Measurements from ENCODE around the gene OR7A10. TPM values are rescaled to one million over a fixed set of nuclear protein-coding genes. Genes with fewer than 3 reads are reported as not detected.

Gene OR7A10
- not detected in 2 replicates for total RNA-seq

DNA sequence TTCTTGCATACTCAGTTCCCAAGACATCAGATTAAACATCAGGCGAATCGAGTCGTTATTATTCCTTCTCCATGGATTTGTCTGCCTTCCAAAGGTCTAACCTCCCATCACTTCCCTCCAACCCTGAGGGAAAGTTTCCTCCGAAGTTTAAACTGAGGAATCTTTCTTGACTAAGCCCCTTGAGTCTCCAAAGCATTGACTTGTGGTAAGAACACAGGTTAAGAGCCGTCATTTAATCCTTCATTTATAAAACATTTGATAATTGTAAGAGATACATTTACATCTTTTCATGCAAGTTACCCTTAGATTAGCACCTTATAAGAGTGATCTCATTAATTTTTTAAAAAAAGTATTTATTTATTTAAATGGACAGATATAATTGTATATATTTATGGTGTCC lies at the start of gene OR7A10:
Gene OR7A10 (minus strand): TSS at position 101 of the 400 bp plus-strand sequence. CDS start 7,045 bp downstream, outside the sequence.
- Mint-ChIP-seq H3K9me3 (no peaks in the 10 kb centered on the region), H3K4me3 (no peak within 1 kb of the TSS), H3K27me3 (peaks cover 5% of the 10 kb centered on the region), H3K36me3 (ENCODE audit: low read depth) (no peaks in the 10 kb centered on the region), H3K4me1 (no peaks in the 10 kb centered on the region), H3K27ac (no peak within 1 kb of the TSS)
- no peak for DNase-seq
- intact Hi-C loops (cut with micrococcal nuclease) = no loop called here

DNA sequence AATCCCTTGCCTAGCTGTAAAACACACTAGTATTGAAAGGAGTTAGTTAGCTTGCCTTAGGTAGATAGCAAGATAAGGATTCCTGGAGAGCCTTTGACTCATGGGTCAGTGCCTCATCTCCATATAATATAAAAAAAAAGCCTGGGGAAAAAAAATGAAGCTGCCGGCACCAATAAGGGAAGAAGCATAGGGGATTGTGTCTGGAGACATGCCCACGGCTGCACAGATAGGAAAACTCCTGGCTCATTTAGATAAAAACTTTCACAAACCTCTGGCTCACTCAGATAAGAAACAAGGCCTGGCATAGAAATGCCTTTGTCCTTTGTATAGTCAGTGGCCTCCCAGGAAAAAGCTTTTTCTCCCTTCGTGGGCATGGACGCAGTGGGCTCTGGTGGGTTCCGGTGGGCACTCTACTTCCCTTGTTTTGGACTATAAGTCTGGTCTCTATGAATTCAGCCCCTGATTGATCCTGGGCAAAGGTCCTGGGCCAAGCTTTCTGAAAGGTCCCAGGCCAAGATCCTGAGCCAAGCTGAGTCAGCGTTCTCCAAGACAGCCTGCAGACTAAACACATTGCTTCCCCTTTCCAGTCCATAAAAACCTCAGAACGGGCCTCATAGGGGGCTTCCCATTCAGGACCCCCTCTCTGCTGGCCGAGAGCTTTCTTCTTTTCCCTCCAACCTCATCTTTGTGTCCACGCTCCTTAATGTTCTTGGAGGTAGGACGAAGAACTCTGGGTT lies 42.1 kb upstream of the OR7A10 start:
- H3K27ac Mint-ChIP-seq = no peak overlapping the region
- H3K36me3 Mint-ChIP-seq (ENCODE audit: low read depth) = no peaks in the 10 kb centered on the region
- DNase-seq = no peak
- intact Hi-C loops (cut with micrococcal nuclease) = no loop called here
- H3K27me3 Mint-ChIP-seq = peaks cover 11% of the 10 kb centered on the region
- no peak overlapping the region for H3K4me3 Mint-ChIP-seq
- peaks cover 4% of the 10 kb centered on the region for H3K4me1 Mint-ChIP-seq
- no peaks in the 10 kb centered on the region for H3K9me3 Mint-ChIP-seq

DNA sequence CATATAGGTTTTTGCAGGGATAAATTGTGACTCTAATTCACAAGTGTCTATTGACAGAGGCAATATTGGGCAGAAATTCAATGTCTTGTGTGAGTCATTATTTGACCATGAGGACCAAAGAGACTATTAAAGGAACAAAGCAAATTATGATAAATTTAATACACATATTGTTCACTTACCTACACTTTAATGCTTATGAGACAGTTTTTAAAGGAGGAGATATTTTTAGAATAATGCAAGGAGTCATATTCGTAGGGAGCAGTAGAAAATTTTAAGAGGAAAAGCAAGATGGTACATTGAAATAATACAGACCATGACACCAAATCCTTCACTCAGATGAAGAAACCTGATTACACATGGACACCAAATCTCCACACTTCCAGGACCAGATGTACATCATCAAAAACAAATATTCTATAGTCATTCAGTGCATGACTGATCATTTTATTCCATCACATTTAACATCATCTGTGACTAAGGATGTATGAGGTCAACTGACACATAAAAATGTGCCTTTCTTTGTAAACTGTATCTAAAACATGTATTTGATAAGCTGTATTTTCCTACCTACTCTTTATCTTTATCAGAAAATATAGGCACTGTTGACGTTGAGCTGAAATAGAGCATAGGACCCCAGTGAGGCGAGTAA lies 41.4 kb upstream of the OR7A10 start:
- H3K4me1 Mint-ChIP-seq = peaks cover 4% of the 10 kb centered on the region
- no peak for DNase-seq

DNA sequence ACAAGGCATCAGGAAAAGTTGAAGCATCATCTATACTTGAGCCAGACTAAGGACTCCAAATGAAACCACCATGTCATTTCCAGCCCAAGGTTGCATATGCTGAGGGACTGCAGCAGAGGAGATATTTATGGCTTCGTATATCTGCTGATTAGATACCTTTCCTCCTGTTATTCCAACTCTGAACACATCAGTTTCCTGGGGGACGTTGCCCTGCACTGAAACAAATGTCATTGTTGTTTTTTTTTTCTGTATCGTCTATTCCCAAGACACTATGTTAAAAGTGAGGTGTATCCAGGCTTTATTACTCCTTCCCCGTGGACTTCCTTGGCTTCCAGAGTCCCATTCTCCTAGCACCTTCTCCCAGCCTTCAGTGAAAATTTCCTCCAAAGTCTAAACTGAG lies 37.3 kb upstream of the OR7A10 start, which contains the start of gene OR7A17:
Gene OR7A17 (minus strand): TSS at position 101 of the 400 bp plus-strand sequence. CDS start 4,777 bp downstream, outside the sequence.
- intact Hi-C loops (cut with micrococcal nuclease) = no loop called here

More for the DNA sequence above, 41.4 kb upstream of the OR7A10 start:
- H3K27me3 Mint-ChIP-seq = peaks cover 11% of the 10 kb centered on the region
- intact Hi-C loops (cut with micrococcal nuclease) = no loop called here
- no peak overlapping the region for H3K27ac Mint-ChIP-seq
- H3K36me3 Mint-ChIP-seq (ENCODE audit: low read depth) = no peaks in the 10 kb centered on the region
- no peak overlapping the region for H3K4me3 Mint-ChIP-seq
- H3K9me3 Mint-ChIP-seq = no peaks in the 10 kb centered on the region

DNA sequence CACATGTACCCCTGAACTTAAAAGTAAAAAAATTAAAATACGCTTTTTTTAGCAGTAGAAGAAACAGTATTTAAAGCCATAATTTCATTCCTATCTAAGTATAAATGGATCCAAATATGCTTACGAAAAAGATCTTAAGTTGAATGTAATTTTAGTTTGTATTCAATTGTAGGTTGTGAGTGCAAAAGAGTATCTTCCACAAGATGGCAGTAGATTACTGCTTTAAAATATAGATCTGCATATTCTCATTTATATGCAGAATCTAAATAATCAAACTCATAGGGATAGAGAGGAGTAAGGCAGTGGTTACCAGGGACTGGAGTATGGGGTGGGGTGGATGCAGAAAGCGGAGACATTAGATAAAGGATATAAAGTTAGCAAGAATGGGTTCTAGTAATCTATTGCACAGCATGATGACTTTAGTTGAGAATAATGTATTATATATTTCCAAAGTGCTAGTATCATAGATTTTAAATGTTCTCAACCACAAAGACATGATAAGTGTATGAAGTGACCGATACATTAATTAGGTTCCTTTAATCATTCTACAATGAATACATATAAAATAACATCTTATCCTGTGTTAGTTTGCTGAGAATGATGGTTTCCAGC lies 23.0 kb upstream of the OR7A10 start:
- intact Hi-C loops (cut with micrococcal nuclease) = no loop called here
- H3K4me3 Mint-ChIP-seq = no peak overlapping the region
- H3K36me3 Mint-ChIP-seq (ENCODE audit: low read depth) = no peaks in the 10 kb centered on the region
- DNase-seq = no peak
- peaks cover 12% of the 10 kb centered on the region for H3K27me3 Mint-ChIP-seq
- no peaks in the 10 kb centered on the region for H3K9me3 Mint-ChIP-seq
- H3K27ac Mint-ChIP-seq = no peak overlapping the region
- H3K4me1 Mint-ChIP-seq = no peaks in the 10 kb centered on the region

More for the DNA sequence above, 37.3 kb upstream of the OR7A10 start, which contains the start of gene OR7A17:
- H3K4me1 Mint-ChIP-seq = peaks cover 4% of the 10 kb centered on the region
- H3K36me3 Mint-ChIP-seq (ENCODE audit: low read depth) = no peaks in the 10 kb centered on the region
- DNase-seq = no peak
- no peaks in the 10 kb centered on the region for H3K9me3 Mint-ChIP-seq
- no peak within 1 kb of the TSS for H3K4me3 Mint-ChIP-seq
- no peak within 1 kb of the TSS for H3K27ac Mint-ChIP-seq
- peaks cover 7% of the 10 kb centered on the region for H3K27me3 Mint-ChIP-seq

DNA sequence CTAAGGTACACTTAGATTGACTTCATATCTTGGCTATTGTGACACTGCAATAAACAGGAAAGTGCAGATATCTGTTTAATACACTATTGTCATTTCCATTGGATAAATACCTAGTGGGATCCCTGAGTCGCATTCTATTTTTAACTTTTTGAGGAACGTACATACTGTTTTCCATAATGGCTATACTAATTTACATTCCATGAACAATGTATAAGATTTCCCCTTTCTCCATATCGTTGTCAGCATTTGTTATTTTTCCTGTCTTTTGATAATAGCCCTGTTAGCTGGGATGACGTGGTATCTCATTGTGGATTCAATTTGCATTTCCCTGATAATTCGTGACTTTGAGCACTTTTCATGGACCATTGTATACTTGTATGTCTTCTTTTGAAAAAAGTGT lies 19.8 kb upstream of the OR7A10 start:
- no peak for DNase-seq
- H3K36me3 Mint-ChIP-seq (ENCODE audit: low read depth) = no peaks in the 10 kb centered on the region
- no peaks in the 10 kb centered on the region for H3K9me3 Mint-ChIP-seq
- no peak overlapping the region for H3K27ac Mint-ChIP-seq
- H3K4me1 Mint-ChIP-seq = no peaks in the 10 kb centered on the region
- peaks cover 12% of the 10 kb centered on the region for H3K27me3 Mint-ChIP-seq
- H3K4me3 Mint-ChIP-seq = no peak overlapping the region
- intact Hi-C loops (cut with micrococcal nuclease) = no loop called here

DNA sequence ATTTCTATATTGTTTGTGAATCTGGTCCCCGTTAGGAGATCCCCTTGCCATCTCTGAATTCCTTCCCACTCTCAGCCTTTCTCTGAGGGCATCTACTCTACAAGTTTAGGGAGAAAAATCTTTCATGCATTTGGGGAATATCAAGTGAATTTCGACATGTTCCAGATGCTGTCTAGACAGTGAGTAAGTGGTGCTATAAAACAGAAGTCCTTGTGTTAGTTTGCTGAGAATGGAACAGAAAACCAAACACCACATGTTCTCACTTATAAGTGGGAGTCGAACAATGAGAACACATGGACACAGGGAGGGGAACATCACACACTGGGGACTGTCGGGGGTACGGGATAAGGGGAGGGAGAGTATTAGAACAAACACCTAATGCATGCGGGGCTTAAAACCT lies 5.1 kb downstream of the OR7A10 start:
- Mint-ChIP-seq H3K27ac (no peak overlapping the region), H3K9me3 (no peaks in the 10 kb centered on the region), H3K4me1 (no peaks in the 10 kb centered on the region), H3K27me3 (peaks cover 3% of the 10 kb centered on the region), H3K36me3 (ENCODE audit: low read depth) (no peaks in the 10 kb centered on the region), H3K4me3 (no peak overlapping the region)
- DNase-seq = no peak
- intact Hi-C loops (cut with micrococcal nuclease) = no loop called here

DNA sequence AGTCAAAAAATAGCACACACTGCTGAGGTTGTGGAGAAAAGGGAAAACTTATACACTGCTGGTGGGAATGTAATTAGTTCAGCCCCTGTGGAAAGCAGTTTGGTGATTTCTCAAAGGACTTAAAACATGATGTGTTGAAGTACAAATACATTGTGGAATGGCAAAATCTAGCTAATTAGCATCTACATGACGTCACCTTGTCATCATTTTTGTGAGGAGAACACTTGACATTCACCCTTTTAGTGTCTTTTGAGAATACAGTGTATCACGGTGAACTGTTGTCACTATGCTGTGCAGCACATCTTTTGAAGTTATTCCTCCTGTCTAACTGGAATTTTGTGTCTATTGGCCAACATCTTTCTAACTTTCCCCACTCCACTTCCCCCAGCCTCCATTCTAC lies 5.6 kb downstream of the OR7A10 start:
- Mint-ChIP-seq H3K27ac (no peak overlapping the region), H3K27me3 (peaks cover 3% of the 10 kb centered on the region), H3K4me3 (no peak overlapping the region), H3K9me3 (no peaks in the 10 kb centered on the region), H3K4me1 (no peaks in the 10 kb centered on the region), H3K36me3 (ENCODE audit: low read depth) (no peaks in the 10 kb centered on the region)
- no peak for DNase-seq
- intact Hi-C loops (cut with micrococcal nuclease) = no loop called here

DNA sequence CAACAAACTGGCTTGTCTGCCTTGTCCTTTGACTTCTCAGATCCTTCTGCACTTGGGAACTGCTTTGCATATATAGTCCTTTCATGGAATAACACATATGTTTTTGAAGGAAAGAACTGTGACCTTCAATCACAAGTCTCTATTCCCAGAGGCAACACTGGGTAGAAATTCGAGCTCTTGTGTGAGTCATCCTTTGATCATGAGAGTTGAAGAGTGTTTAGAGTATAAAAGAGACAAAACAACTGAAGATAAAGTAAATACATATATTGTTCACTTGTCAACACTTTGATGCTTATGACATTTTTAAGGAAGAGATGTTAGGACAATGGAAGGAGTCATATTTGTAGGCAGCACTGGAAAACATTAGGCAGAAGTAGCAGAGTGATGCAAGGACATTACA lies 8.5 kb downstream of the OR7A10 start:
- H3K36me3 Mint-ChIP-seq (ENCODE audit: low read depth) = no peaks in the 10 kb centered on the region
- intact Hi-C loops (cut with micrococcal nuclease) = no loop called here
- no peaks in the 10 kb centered on the region for H3K4me1 Mint-ChIP-seq
- no peak overlapping the region for H3K4me3 Mint-ChIP-seq
- no peaks in the 10 kb centered on the region for H3K9me3 Mint-ChIP-seq
- DNase-seq = no peak
- no peak overlapping the region for H3K27ac Mint-ChIP-seq
- H3K27me3 Mint-ChIP-seq = peaks cover 3% of the 10 kb centered on the region

DNA sequence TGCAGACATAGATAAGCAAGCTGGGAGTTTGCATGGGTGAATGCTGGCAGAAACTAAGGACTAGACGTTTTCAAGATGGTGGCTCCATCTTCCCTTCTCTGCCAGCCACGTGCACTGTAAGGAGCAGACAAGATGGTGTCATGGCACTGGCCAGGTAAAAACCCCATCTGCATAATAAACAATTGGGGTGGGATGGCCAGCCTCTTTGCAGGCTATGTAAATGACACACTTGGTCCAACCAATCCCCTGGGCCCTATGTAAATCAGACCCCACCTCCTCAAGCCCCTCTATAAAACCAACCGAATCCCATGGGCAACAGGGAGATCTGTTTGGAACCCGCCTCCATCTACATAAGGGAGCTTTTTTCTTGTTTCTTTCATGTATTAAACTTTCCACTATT lies 11.3 kb downstream of the OR7A10 start:
- no peaks in the 10 kb centered on the region for H3K36me3 Mint-ChIP-seq (ENCODE audit: low read depth)
- intact Hi-C loops (cut with micrococcal nuclease) = no loop called here
- no peaks in the 10 kb centered on the region for H3K9me3 Mint-ChIP-seq
- H3K27me3 Mint-ChIP-seq = peaks cover 2% of the 10 kb centered on the region
- no peaks in the 10 kb centered on the region for H3K4me1 Mint-ChIP-seq
- H3K27ac Mint-ChIP-seq = no peak overlapping the region
- H3K4me3 Mint-ChIP-seq = no peak overlapping the region
- no peak for DNase-seq

DNA sequence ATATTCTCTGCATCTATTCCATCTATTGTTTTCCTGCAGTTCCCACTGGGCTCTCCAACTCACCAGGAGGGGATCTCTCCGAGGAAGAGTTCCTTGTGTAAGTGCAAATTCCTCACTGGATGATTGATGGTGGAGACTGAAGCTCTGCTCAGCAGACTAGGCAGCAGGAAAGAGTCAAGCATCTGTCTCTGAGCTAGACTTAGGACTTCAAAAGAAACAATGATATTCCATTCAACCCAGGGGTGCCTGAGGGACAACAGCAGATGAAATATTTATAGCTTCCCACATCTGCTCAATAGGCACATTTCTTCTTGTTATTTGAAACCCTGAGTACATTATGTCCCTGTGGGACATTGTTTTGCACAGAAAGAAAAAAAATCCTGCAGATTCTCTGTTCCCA lies 13.7 kb downstream of the OR7A10 start, which contains the start of the genes OR7A5 and OR7C1:
Gene OR7A5 (minus strand): TSS at position 175 of the 400 bp plus-strand sequence. CDS start 6,944 bp downstream, outside the sequence.
Gene OR7C1 (minus strand): TSS at position 175 of the 400 bp plus-strand sequence. CDS start 35,049 bp downstream, outside the sequence.
- H3K4me1 Mint-ChIP-seq = no peaks in the 10 kb centered on the region
- H3K9me3 Mint-ChIP-seq = no peaks in the 10 kb centered on the region
- peaks cover 2% of the 10 kb centered on the region for H3K27me3 Mint-ChIP-seq
- no peak within 1 kb of the TSS for H3K27ac Mint-ChIP-seq
- DNase-seq = no peak
- H3K36me3 Mint-ChIP-seq (ENCODE audit: low read depth) = no peaks in the 10 kb centered on the region
- no peak within 1 kb of the TSS for H3K4me3 Mint-ChIP-seq
- intact Hi-C loops (cut with micrococcal nuclease) = no loop called here

DNA sequence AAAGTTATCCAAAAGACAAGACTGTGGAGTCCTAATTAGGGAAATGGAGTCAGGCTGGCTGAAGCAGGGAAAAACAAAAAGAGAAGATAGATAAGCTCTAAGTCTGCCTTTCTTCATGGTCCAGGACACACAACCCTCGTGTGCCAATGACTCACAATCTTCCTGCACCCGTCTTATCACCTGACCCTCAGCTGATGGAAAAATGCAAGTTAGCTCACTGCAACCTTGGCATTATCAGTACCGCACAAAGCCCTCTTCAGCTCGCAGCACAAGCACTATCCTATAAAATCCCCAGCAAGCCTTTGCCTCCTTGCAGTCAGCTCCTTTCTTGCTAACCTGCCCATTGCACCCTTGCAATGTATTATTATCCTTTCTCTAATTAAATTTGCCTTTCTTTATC lies 18.0 kb downstream of the OR7A10 start:
- no peak for DNase-seq
- Mint-ChIP-seq H3K4me3 (no peak overlapping the region), H3K9me3 (no peaks in the 10 kb centered on the region), H3K27ac (no peak overlapping the region), H3K27me3 (peaks cover 2% of the 10 kb centered on the region), H3K4me1 (no peaks in the 10 kb centered on the region), H3K36me3 (ENCODE audit: low read depth) (no peaks in the 10 kb centered on the region)
- intact Hi-C loops (cut with micrococcal nuclease) = no loop called here

DNA sequence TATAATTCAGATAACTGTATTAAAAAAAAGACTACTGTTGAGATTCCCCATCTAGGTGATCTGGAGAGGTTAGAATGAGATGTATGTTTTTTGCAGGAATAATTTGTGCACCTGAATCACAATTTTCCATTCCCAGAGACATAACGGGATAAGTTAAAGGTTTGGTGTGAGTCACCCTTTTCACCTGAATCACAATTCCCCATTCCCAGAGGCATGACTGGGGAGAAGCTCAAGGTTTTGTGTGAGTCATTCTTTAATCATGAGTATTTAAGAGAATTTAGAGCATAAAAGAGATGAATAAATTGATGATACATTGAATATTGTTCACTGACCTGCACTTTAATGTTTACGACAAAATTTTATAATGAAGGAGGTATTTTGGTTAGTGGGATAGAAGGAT lies 22.7 kb downstream of the OR7A10 start:
- DNase-seq = no peak
- Mint-ChIP-seq H3K36me3 (ENCODE audit: low read depth) (no peaks in the 10 kb centered on the region), H3K27me3 (no peaks in the 10 kb centered on the region), H3K4me3 (no peak overlapping the region), H3K27ac (no peak overlapping the region), H3K4me1 (no peaks in the 10 kb centered on the region), H3K9me3 (no peaks in the 10 kb centered on the region)
- intact Hi-C loops (cut with micrococcal nuclease) = no loop called here

DNA sequence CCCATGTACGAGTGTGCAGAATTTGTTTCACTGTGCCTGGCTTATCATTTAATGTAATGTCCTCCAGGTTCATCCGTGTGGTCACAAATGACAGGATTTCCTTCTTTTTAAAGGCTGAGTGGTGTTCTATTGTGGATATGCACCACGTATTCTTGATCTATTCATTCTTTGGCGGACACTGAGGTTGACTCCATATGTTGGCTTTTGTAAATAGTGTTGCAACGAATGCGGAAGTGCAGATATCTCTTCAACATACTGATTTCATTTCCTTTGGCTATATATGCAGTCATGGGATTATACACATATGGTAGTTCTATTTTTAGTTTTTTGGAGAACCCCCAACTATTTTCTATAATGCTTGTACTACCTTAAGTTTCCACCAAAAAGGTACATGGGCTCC lies 26.8 kb downstream of the OR7A10 start:
- DNase-seq = no peak
- H3K36me3 Mint-ChIP-seq (ENCODE audit: low read depth) = no peaks in the 10 kb centered on the region
- H3K27me3 Mint-ChIP-seq = no peaks in the 10 kb centered on the region
- no peak overlapping the region for H3K27ac Mint-ChIP-seq
- H3K4me1 Mint-ChIP-seq = no peaks in the 10 kb centered on the region
- no peak overlapping the region for H3K4me3 Mint-ChIP-seq
- H3K9me3 Mint-ChIP-seq = no peaks in the 10 kb centered on the region
- intact Hi-C loops (cut with micrococcal nuclease) = no loop called here
